HL-60/S4 treated with phorbol 12-myristate 13-acetate at 8.2 ng/mL for 4 days and 3 days (cell line): ENCODE data around the gene ZZZ3.
"Not testable (repeated sequence)": the region's sequence is repeated elsewhere in the genome, so short reads cannot be mapped to it uniquely, and the experiment has no call there.

Experiments used
- in situ Hi-C: fragments of 300-500 bp; cut with MboI; formaldehyde crosslinking; loops from 2 replicates; pipeline ENCODE4 v1.15.0; 2022; ENCODE audit warnings: low sequenced_read_pairs

The ZZZ3 gene

GRCh38 chr1:77671836-77672235, 10.6 kb downstream of the ZZZ3 start:
- in situ Hi-C loops: no loop called here

DNA sequence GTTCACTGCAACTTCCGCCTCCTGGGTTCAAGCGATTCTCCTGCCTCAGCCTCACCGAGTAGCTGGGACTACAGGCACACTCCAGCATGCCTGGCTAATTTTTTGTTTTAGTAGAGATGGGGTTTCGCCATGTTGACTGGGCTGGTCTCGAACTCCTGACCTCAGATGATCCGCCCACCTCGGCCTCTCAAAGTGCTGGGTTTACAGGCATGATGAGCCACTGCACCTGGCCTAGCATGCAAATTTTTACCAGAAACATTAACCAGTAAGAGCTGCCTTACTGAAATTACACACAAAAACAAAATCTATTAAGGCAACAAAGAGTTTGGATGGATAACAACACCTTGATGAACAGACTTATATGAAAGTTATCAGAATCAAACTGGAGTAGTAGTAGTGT, 12.1 kb downstream of the ZZZ3 start:
- in situ Hi-C loops: no loop called here

DNA sequence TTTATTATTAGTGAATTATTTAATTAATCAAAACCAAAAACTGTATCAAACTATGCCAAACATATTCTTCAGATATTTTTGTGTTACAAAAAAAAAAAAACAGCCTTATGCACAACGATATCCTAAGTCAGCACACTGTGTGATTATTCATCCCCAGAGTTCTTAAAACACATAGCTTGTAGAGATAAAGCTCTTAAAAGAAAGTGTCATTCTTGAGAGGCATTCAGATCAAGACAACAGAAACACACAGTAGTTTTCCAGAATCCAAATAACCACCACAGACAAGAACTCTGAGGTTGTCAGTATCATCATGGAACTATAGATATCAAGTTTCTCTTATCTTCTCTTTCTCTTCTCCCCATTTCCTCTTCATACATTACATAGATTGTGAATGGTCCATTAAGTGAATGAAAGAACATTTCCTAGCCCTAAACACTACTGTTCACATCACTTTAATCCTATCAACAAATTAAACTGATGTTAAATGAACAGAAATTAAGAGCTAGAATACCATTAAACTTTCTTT, 13.5 kb downstream of the ZZZ3 start:
- in situ Hi-C loops: no loop called here

DNA sequence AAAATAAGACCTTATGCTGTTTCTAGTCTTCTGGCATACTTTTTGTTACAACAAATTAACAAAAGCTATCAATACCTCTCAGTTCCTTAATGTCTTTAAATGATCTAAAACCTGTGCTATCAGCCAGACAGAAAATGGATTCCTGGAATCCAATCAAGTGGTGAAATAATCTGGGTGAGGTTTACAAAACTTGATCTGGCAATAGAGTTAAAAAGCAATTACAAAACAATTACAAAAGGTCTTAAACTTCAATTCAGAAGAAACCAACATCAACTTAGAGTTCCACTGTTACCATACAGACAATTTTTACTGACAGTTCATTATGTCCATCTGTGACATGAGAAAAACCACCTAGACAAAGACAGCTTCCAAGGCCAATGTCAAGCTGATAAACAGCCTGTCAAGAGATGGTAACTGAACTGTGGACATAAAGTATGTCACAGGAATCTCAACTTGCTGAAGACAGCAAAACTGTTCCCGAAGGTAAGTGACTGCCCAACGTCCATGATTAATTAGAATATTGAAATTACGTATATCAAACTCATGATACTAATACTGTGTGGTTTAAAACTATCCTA, 17.4 kb downstream of the ZZZ3 start:
- in situ Hi-C loops: no loop called here

DNA sequence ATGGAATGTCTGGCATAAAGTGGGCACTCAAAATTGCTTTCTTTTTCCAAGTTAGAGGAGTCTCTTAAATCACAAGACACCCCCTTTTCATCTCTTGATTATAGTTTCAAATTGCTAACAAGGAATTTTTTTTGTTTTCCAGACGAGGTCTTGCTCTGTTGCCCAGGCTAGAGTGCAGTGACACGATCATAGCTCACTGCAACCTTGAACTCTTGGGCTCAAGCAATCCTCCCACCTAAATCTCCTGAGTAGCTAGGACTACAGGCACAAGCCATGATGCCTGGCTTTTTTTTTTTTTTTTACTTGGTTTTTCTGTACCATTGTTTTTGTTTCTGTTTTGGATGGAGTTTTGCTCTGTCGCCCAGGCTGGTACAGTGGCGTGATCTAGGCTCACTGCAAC, 20.8 kb downstream of the ZZZ3 start:
- in situ Hi-C loops: no loop called here

GRCh38 chr1:77659879-77660593, 22.4 kb downstream of the ZZZ3 start:
- in situ Hi-C loops: no loop called here

DNA sequence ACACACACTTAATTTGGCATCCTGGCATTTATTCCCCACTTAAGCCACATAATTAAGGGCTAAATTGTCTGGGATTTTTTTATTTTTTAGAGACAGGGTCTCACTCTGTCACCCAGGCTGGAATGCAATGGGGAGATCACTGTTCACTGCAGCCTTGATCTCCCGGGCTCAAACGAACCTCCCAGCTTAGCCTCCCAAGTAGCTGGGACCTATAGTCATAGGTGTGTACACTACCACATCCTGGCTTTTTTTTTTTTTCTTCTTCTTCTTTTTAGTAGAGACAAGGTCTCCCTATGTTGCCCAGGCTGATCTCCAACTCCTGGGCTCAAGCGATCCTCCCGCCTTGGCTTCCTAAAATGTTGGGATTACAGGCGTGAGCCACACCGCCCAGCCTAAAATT, 24.2 kb downstream of the ZZZ3 start:
- in situ Hi-C loops: no loop called here

DNA sequence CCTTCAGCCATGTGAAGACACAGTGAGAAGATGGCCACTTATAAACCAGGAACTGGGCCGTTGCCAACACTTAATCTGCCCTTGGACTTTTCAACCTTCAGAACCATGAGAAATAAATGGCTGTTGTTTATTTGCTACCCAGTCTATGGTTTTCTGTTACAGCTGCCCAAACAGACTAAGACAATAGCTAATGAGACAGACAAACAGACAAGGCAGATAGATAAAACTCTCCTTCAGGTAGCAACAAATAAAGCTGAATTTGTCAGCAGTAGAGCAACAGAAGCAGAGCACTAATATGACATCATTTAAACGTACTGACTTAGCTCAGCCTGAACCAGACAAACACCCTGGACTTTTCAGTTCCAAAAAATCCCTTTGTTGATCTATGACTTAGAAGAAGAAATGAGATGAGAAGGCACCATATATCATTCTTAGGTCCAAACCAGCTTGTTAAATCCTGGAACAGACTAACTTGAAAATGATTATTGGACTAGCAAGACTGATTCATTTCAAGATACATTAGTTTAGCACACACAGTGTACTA, 27.0 kb downstream of the ZZZ3 start:
- in situ Hi-C loops: no loop called here

DNA sequence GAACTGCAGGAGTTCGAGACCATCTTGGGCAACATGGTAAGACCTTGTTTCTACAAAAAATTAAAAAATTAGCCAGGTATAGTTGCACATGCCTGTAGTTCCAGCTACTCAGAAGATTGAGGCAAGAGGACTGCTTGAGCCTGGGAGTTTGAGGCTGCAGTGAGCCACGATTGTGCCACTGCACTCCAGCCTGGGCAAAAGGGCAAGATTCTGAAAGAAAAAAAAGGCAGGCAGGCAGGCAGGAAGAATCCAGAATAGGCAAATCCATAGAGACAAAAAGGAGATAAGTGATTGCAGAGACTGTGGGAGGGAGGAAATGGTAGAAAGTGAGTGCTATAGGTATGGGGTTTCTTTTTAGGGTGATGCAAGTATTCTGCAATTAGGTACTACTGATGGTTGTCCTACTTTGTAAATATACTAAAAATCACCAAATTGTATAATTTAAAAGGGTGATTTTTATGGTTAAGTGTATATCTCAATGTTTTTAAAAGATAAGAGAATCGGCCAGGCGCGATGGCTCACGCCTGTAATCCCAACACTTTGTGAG, 29.4 kb downstream of the ZZZ3 start:
- in situ Hi-C loops: no loop called here

- in situ Hi-C loops: no loop called here
Observed at GRCh38 chr1:77652268-77652667, 30.2 kb downstream of the ZZZ3 start.

- in situ Hi-C loops: no loop called here
Observed at GRCh38 chr1:77649127-77649526, 33.3 kb downstream of the ZZZ3 start.

- in situ Hi-C loops: not testable (repeated sequence)
Observed at GRCh38 chr1:77646224-77646623, 36.2 kb downstream of the ZZZ3 start.

GRCh38 chr1:77643456-77643855, 39.0 kb downstream of the ZZZ3 start:
- in situ Hi-C loops: no loop called here

DNA sequence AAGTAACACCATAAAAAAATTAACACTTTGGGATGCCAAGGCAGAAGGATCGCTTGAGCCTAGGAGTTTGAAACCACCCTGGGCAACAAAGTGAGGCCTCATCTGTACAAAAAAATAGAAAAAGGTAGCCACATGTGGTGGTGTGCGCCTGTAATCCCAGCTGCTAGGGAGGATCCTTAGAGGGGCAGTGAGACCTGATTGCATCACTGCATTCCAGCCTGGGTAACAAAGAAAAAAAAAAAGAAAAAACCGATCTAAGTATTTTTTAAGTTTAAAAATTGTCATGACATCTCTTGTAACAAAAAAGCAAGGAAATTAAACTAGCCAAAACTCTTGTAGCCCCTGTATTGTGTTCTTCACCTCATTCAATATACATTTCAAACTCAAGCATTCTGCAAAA, 39.5 kb downstream of the ZZZ3 start:
- in situ Hi-C loops: no loop called here

DNA sequence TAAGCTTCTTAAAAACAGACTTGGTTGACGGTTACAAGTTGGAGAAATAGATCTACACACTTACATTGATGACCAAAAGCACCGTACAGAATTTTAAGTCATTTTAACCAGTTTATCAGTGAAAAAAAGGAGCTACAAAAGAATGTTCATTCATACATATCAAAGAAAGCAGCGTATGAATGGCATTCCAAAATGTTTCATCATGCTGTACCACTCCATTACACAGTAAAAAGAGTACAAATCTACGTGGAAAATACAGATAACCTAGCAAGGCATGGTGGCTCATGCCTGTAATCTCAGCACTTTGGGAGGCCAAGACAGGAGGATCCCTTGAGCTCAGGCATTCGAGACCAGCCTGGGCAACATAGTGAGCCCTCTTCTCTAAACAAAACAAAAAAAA, 40.3 kb downstream of the ZZZ3 start:
- in situ Hi-C loops: no loop called here

GRCh38 chr1:77639557-77640069, 42.8 kb downstream of the ZZZ3 start:
- in situ Hi-C loops: no loop called here

DNA sequence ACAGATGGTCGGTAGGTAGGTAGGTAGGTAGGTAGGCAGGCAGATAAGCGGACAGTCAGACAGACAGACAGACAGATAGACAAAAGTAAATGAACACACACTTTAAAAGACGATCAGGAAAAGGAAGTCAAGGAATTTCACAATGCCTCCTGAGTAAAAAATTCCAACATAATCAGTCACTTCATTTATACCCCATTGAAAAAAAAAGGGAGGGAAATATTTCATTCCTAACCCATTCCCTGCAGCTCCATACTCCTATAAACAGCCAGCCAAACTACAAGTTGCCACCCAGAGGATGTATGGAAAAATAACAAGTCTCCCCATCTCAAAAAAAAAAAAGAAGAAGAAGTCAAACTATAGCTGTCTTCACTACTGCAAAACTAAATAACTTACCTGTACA, 43.4 kb downstream of the ZZZ3 start:
- in situ Hi-C loops: no loop called here

- in situ Hi-C loops: no loop called here
Observed at GRCh38 chr1:77636864-77637263, 45.6 kb downstream of the ZZZ3 start.
